Thoracic aorta (tissue), 2 donors: ENCODE data around the gene FOXO4. TPM values are rescaled to one million over a fixed set of nuclear protein-coding genes. Genes with fewer than 3 reads are reported as not detected.
A peak's percentile ranks its signal among the peaks of the same experiment; 100 is the strongest.
"Not testable (repeated sequence)": the region's sequence is repeated elsewhere in the genome, so short reads cannot be mapped to it uniquely, and the experiment has no call there.

Experiments used
- ATAC-seq: fragments of 150-250 bp; one replicate; pipeline ENCODE4 v1.8.0; 2017; ENCODE audit warnings: low read depth; ENCODE audit not compliant: insufficient number of reproducible peaks, low FRiP score
- DNase-seq: peaks from one replicate; pipeline ENCODE4 v3.0.0-alpha.2; 2020; ENCODE audit warnings: low spot score
- H3K27ac ChIP-seq, 2 donors: fragments of 200-600 bp; sonication (generic); 1 replicate in 1 of 2; 2 replicates in 1 of 2; pipeline ENCODE4 v1.5.1; 2016; ENCODE audit warnings: mild to moderate bottlenecking in 2 of 2, moderate library complexity in 2 of 2
- H3K27me3 ChIP-seq: fragments of 200-600 bp; sonication (generic); replicated peaks from 2 replicates; pipeline ENCODE4 v1.6.0; 2016; ENCODE audit warnings: mild to moderate bottlenecking; ENCODE audit not compliant: insufficient read depth
- H3K36me3 ChIP-seq: fragments of 200-600 bp; sonication (generic); one replicate; pipeline ENCODE4 v1.5.1; 2016
- H3K4me1 ChIP-seq, 2 donors: fragments of 200-600 bp; sonication (generic); 1 replicate in 1 of 2; 2 replicates in 1 of 2; pipeline versions ENCODE4 v1.5.1 to v1.6.0; 2016; ENCODE audit warnings: low read depth in 2 of 2, mild to moderate bottlenecking in 1 of 2; ENCODE audit not compliant: control insufficient read depth in 1 of 2
- H3K4me3 ChIP-seq: fragments of 200-600 bp; sonication (generic); 2 replicates; pipeline ENCODE4 v1.5.1; 2016; ENCODE audit warnings: mild to moderate bottlenecking
- H3K9me3 ChIP-seq: fragments of 200-600 bp; sonication (generic); 2 replicates; pipeline ENCODE4 v1.5.1; 2016
- CTCF ChIP-seq: fragments of 200-600 bp; sonication (generic); IDR thresholded peaks from one replicate; pipeline ENCODE4 v1.5.1; 2019; ENCODE audit warnings: antibody characterized with exemption
- total RNA-seq, 2 donors: library from RNA; depleted of rRNA; stranded (reverse); fragments of >200 nt; gene quantifications; one replicate each; pipeline versions ENCODE4 v1.1.0 to v1.2.3, GENCODE V29; 2016

FOXO4 gene
- 10 to 100 TPM; 10.9 to 19.2 TPM for total RNA-seq

GRCh38 chrX:71095555-71095980, at the start of gene FOXO4:
TSS of gene FOXO4 (plus strand) at chrX:71095851. CDS start at chrX:71096529, 678 bp downstream.
- Histone ChIP-seq H3K27me3 (no peaks in the 10 kb centered on the region), H3K4me1 (peaks cover 0 to 4% of the 10 kb centered on the region in 2 donors), H3K9me3 (no peaks in the 10 kb centered on the region), H3K27ac (no peak within 1 kb of the TSS), H3K36me3 (no peaks in the 10 kb centered on the region), H3K4me3 (peak within 1 kb of the TSS; percentile 83)
- ATAC-seq (peak; percentile 85), DNase-seq (peak; percentile 67)
- TF ChIP-seq CTCF = no peak

- not testable (repeated sequence) for H3K4me3 ChIP-seq, H3K4me1 ChIP-seq, H3K27me3 ChIP-seq, H3K27ac ChIP-seq, H3K36me3 ChIP-seq, H3K9me3 ChIP-seq, DNase-seq, ATAC-seq
Observed at GRCh38 chrX:71047891-71048290, 47.8 kb upstream of the FOXO4 start.

GRCh38 chrX:71052721-71053120, 42.9 kb upstream of the FOXO4 start:
- TF ChIP-seq CTCF = no peak
- H3K4me1 ChIP-seq = no peaks in the 10 kb centered on the region
- DNase-seq (no peak), ATAC-seq (no peak)
- no peaks in the 10 kb centered on the region for H3K27me3 ChIP-seq
- H3K9me3 ChIP-seq = no peaks in the 10 kb centered on the region
- peak overlapping the region; percentile 39 for H3K4me3 ChIP-seq
- H3K36me3 ChIP-seq = no peaks in the 10 kb centered on the region
- H3K27ac ChIP-seq = no peak overlapping the region

GRCh38 chrX:71053217-71053621, 42.4 kb upstream of the FOXO4 start:
- no peak overlapping the region for H3K27ac ChIP-seq
- no peaks in the 10 kb centered on the region for H3K36me3 ChIP-seq
- no peaks in the 10 kb centered on the region for H3K4me1 ChIP-seq
- H3K4me3 ChIP-seq = peak overlapping the region; percentile 39
- ATAC-seq (no peak), DNase-seq (no peak)
- no peaks in the 10 kb centered on the region for H3K9me3 ChIP-seq
- H3K27me3 ChIP-seq = no peaks in the 10 kb centered on the region
- TF ChIP-seq CTCF = no peak

- DNase-seq (no peak), ATAC-seq (no peak)
- Histone ChIP-seq H3K4me1 (no peaks in the 10 kb centered on the region), H3K27ac (no peak overlapping the region), H3K27me3 (no peaks in the 10 kb centered on the region), H3K36me3 (peaks cover 6% of the 10 kb centered on the region), H3K4me3 (no peak overlapping the region), H3K9me3 (no peaks in the 10 kb centered on the region)
- TF ChIP-seq CTCF = no peak
Observed at GRCh38 chrX:71056867-71057266, 38.8 kb upstream of the FOXO4 start.

- no peak overlapping the region for H3K4me3 ChIP-seq
- ATAC-seq (no peak), DNase-seq (no peak)
- no peaks in the 10 kb centered on the region for H3K4me1 ChIP-seq
- no peaks in the 10 kb centered on the region for H3K9me3 ChIP-seq
- peaks cover 6% of the 10 kb centered on the region for H3K36me3 ChIP-seq
- no peak for TF ChIP-seq CTCF
- H3K27me3 ChIP-seq = no peaks in the 10 kb centered on the region
- no peak overlapping the region for H3K27ac ChIP-seq
Observed at GRCh38 chrX:71057848-71058530, 37.7 kb upstream of the FOXO4 start.
